Calu3 (cell line): ENCODE results near the gene PRMT1. TPM values are rescaled to one million over a fixed set of nuclear protein-coding genes. Genes with fewer than 3 reads are reported as not detected.
A peak's percentile ranks its signal among the peaks of the same experiment; 100 is the strongest.

Experiments
- BruUV-seq: library from RNA; stranded (reverse); fragments of 400-500 nt; replicated peaks from 2 replicates; lab custom pipeline; 2021; lab: Mats Ljungman, UMichigan
- CTCF ChIA-PET: fragments of 300-600 bp; sonication (Branson Sonifier 250); formaldehyde crosslinking; loops from one replicate; lab custom pipeline; 2022; ENCODE audit warnings: antibody characterized with exemption; lab: Charles Lee
- DNase-seq: peaks from one replicate; pipeline ENCODE4 v3.0.0; 2022
- H3K27ac Mint-ChIP-seq: one replicate; pipeline ENCODE4 v1.8.0; 2022; ENCODE audit warnings: mixed read lengths; ENCODE audit not compliant: unreplicated experiment
- H3K27me3 Mint-ChIP-seq: one replicate; pipeline ENCODE4 v1.8.0; 2022; ENCODE audit warnings: mixed read lengths; ENCODE audit not compliant: unreplicated experiment
- H3K36me3 Mint-ChIP-seq: one replicate; pipeline ENCODE4 v1.8.0; 2022; ENCODE audit warnings: mild to moderate bottlenecking, moderate library complexity, mixed read lengths; ENCODE audit not compliant: insufficient read depth, unreplicated experiment
- H3K4me1 Mint-ChIP-seq: one replicate; pipeline ENCODE4 v1.8.0; 2022; ENCODE audit warnings: mild to moderate bottlenecking, low read depth, mixed read lengths; ENCODE audit not compliant: unreplicated experiment
- H3K4me3 Mint-ChIP-seq: one replicate; pipeline ENCODE4 v1.8.0; 2022; ENCODE audit warnings: mild to moderate bottlenecking, low read depth, moderate library complexity, mixed read lengths; ENCODE audit not compliant: unreplicated experiment
- H3K9me3 Mint-ChIP-seq: one replicate; pipeline ENCODE4 v1.8.0; 2022; ENCODE audit warnings: low read depth, mixed read lengths; ENCODE audit not compliant: unreplicated experiment
- intact Hi-C: fragments of 100-400 bp; cut with micrococcal nuclease; formaldehyde crosslinking; loops from one replicate; pipeline ENCODE4 v1.10.0; 2022; ENCODE audit not compliant: unreplicated experiment
- total RNA-seq: library from RNA; stranded (reverse); gene quantifications from 2 replicates; pipeline ENCODE4 v1.2.3, GENCODE V29; 2022
- TF ChIP-seq, protein P1 (sequence below): fragments of 200-600 bp; IDR thresholded peaks from one replicate; pipeline ENCODE4 v1.8.0; 2022; ENCODE audit warnings: antibody characterized with exemption; ENCODE audit not compliant: unreplicated experiment

Gene PRMT1
- total RNA-seq, 1 experiment from 2014 or later, result 369 TPM

- TF ChIP-seq, protein P1, sequence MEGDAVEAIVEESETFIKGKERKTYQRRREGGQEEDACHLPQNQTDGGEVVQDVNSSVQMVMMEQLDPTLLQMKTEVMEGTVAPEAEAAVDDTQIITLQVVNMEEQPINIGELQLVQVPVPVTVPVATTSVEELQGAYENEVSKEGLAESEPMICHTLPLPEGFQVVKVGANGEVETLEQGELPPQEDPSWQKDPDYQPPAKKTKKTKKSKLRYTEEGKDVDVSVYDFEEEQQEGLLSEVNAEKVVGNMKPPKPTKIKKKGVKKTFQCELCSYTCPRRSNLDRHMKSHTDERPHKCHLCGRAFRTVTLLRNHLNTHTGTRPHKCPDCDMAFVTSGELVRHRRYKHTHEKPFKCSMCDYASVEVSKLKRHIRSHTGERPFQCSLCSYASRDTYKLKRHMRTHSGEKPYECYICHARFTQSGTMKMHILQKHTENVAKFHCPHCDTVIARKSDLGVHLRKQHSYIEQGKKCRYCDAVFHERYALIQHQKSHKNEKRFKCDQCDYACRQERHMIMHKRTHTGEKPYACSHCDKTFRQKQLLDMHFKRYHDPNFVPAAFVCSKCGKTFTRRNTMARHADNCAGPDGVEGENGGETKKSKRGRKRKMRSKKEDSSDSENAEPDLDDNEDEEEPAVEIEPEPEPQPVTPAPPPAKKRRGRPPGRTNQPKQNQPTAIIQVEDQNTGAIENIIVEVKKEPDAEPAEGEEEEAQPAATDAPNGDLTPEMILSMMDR, result no peak
- no peak for DNase-seq
- H3K27me3 Mint-ChIP-seq, result no peaks in the 10 kb centered on the region
- no TSS peak for BruUV-seq
- H3K4me1 Mint-ChIP-seq, result no peaks in the 10 kb centered on the region
- H3K9me3 Mint-ChIP-seq, result no peaks in the 10 kb centered on the region
- H3K4me3 Mint-ChIP-seq, result no peak overlapping the region
- peak overlapping the region; percentile 42 for H3K27ac Mint-ChIP-seq
- CTCF ChIA-PET, result no interaction called here
- intact Hi-C loops, result no loop called here
- H3K36me3 Mint-ChIP-seq, result peaks cover 95% of the 10 kb centered on the region
Measured at GRCh38 chr19:49658566-49659442, 18.3 kb upstream of the PRMT1 start.

DNA sequence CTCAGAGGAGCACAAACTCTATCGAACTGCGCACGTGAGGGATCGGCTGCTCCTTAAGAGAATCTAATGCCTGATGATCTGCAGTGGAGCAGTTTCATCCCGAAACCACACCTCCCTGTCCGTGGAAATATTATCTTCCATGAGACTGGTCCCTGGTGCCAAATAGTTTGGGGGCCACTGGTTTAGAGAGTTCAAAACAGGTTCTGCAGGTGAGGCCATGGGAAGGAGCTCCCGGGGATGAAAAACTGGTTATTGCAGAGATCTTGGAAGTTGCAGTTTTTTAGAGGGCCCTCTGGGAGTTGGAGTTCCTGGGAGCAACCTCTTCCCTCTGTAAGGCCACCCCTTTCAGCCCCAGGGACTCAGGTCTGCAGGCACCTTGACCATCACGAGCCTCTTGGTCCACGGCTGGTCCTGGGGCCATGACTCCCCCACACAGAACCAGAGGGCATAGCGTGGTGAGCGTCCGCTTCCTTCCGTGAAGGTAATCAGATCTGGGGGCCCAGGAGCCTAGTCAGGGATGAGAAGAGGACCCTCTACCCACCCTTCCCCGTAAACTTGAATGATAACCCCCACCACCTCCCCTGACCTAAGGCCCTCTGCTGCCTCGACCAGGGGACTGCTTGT, 16.6 kb upstream of the PRMT1 start:
- H3K27ac Mint-ChIP-seq, result peak overlapping the region; percentile 42
- intact Hi-C loops, result no loop called here
- CTCF ChIA-PET, result no interaction called here
- no peaks in the 10 kb centered on the region for H3K9me3 Mint-ChIP-seq
- no TSS peak for BruUV-seq
- TF ChIP-seq, protein P1, result no peak
- no peaks in the 10 kb centered on the region for H3K27me3 Mint-ChIP-seq
- peaks cover 95% of the 10 kb centered on the region for H3K36me3 Mint-ChIP-seq
- DNase-seq, result no peak
- H3K4me1 Mint-ChIP-seq, result no peaks in the 10 kb centered on the region
- no peak overlapping the region for H3K4me3 Mint-ChIP-seq

DNA sequence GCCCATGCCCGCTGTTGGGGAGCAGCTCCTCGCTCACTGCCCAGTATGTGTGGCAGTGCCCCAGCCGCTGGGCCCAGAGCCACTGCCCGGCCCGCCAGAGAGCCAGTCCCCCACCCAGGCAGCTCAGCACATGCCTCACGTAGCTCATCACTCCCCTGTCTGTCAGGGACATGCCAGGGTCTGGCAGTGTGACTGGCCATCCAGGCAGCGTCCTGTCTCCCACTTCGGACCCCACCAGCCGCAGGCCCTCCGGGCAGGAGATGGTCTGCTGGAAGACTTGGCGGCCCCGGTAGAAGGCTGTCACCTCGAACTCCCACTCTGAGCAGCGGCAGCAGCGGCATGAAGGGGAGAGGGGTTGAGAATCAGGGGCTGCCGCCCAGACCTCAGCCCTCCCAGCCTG, 15.1 kb upstream of the PRMT1 start:
- BruUV-seq, result no TSS peak
- TF ChIP-seq, protein P1, result no peak
- DNase-seq, result no peak
- H3K4me1 Mint-ChIP-seq, result peaks cover 7% of the 10 kb centered on the region
- intact Hi-C loops, result no loop called here
- H3K27me3 Mint-ChIP-seq, result no peaks in the 10 kb centered on the region
- H3K4me3 Mint-ChIP-seq, result no peak overlapping the region
- H3K9me3 Mint-ChIP-seq, result no peaks in the 10 kb centered on the region
- CTCF ChIA-PET, result no interaction called here
- H3K27ac Mint-ChIP-seq, result no peak overlapping the region
- peaks cover 95% of the 10 kb centered on the region for H3K36me3 Mint-ChIP-seq

- Mint-ChIP-seq H3K4me3 (peak overlapping the region; percentile 8), H3K36me3 (peaks cover 92% of the 10 kb centered on the region), H3K9me3 (no peaks in the 10 kb centered on the region), H3K27me3 (no peaks in the 10 kb centered on the region), H3K4me1 (peaks cover 13% of the 10 kb centered on the region), H3K27ac (no peak overlapping the region)
- intact Hi-C loops, result no loop called here
- TF ChIP-seq, protein P1, result no peak
- DNase-seq, result no peak
- no TSS peak for BruUV-seq
- CTCF ChIA-PET, result interaction anchor here (0.6 to 1.2 kb wide), 2 partner anchors 17 to 40 kb away, joined by 3 to 4 read pairs; no protein-coding TSS in a partner anchor
Measured at GRCh38 chr19:49663224-49663623, 13.8 kb upstream of the PRMT1 start.
